ENCODE results near the gene KDSR. TPM values are rescaled to one million over a fixed set of nuclear protein-coding genes. Genes with fewer than 3 reads are reported as not detected.
A peak's percentile ranks its signal among the peaks of the same experiment; 100 is the strongest.

The KDSR gene
- polyA plus RNA-seq, 1 donor: 30.9 TPM

GRCh38 chr18:63319383-63320122 is 47.5 kb downstream of the KDSR start, which contains the start of gene BCL2:
Gene BCL2, minus strand, starts transcription at chr18:63319769.
- DNase-seq: peak; percentile 82

- no peak for DNase-seq
Measured at GRCh38 chr18:63318889-63319382, 48.1 kb downstream of the KDSR start.

GRCh38 chr18:63317982-63318888 is 48.8 kb downstream of the KDSR start:
- peak; percentile 67 for DNase-seq

- DNase-seq: no peak
Measured at GRCh38 chr18:63317556-63317946, 49.5 kb downstream of the KDSR start.

- no peak for DNase-seq
Measured at GRCh38 chr18:63316612-63317555, 50.1 kb downstream of the KDSR start.

GRCh38 chr18:63315876-63316275 is 51.1 kb downstream of the KDSR start:
- DNase-seq: no peak

- DNase-seq: no peak
Measured at GRCh38 chr18:63315131-63315662, 51.8 kb downstream of the KDSR start.

- no peak for DNase-seq
Measured at GRCh38 chr18:63314062-63314790, 52.8 kb downstream of the KDSR start.

- DNase-seq: no peak
Measured at GRCh38 chr18:63313396-63313917, 53.5 kb downstream of the KDSR start.

GRCh38 chr18:63312737-63313395 is 54.1 kb downstream of the KDSR start:
- no peak for DNase-seq

- DNase-seq: no peak
Measured at GRCh38 chr18:63312019-63312409, 55.0 kb downstream of the KDSR start.

GRCh38 chr18:63311118-63312018 is 55.6 kb downstream of the KDSR start:
- no peak for DNase-seq

- no peak for DNase-seq
Measured at GRCh38 chr18:63309422-63309821, 57.6 kb downstream of the KDSR start.

- DNase-seq: no peak
Measured at GRCh38 chr18:63307551-63308200, 59.3 kb downstream of the KDSR start.

- DNase-seq: no peak
Measured at GRCh38 chr18:63306819-63307550, 60.0 kb downstream of the KDSR start.

GRCh38 chr18:63306249-63306648 is 60.8 kb downstream of the KDSR start:
- no peak for DNase-seq

- no peak for DNase-seq
Measured at GRCh38 chr18:63303547-63303946, 63.5 kb downstream of the KDSR start.

All from hindlimb muscle (tissue), 1 donor.